ENCODE measurements around the gene RPS6KB1. TPM values are rescaled to one million over a fixed set of nuclear protein-coding genes. Genes with fewer than 3 reads are reported as not detected.
"Not testable (repeated sequence)": the region's sequence is repeated elsewhere in the genome, so short reads cannot be mapped to it uniquely, and the experiment has no call there.

Gene RPS6KB1
- total and polyA plus RNA-seq, 2 donors (not counting 1 experiment from before 2014, with no cell fraction given): 15.6 to 69.7 TPM

DNA sequence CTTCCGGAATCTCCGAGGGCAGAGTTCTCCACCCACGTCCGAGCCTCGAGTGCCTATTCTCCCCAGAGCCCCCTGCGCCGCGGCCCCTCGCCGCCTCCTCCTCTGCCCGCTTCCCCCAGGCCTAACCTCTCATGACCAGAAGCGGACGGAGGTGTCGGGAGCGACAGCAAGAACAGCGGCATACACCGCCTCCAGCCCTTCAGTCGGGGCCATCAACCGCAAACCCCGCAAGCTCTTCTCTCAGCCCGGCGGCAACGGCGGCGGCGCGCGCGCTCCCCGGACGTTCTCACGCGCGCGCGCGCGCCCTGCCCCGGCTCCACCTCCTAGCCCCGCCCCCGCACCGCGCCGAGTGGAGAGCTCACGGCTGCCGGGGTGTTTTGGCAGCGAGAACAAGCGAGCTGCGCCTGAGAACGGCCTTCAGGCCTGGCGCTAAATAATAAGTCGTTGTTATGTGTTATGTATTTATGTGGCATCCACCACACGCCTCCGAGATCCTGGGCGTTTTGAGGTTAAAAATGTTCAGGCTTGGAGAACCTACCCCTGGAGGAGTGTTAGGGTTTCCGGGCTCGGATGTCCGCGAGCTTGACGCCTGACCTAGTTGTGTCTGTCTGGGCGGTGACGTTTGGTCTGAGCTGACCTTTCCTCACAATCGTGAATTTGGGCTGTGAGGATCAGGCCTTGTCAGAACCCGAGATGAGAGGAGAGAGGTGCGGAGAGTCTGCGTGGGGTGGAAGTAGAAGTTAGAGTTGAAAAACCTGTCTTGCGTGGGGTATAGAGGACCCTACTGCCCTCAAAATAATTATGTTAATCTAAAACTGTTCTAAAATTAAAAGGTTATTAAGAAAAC is 71.8 kb downstream of the RPS6KB1 start, which contains the start of gene RNFT1:
Gene RNFT1 (minus strand): TSS at position 259 of the 847 bp plus-strand sequence. CDS start 77 bp downstream, at position 182.
- H3K27ac ChIP-seq (ENCODE audit: low read length in 2 of 2): peak within 1 kb of the TSS; percentile 77 to 91
- ATAC-seq (ENCODE audit: low read depth): peak; percentile 92
- under 1% methylated on average over 59 of the region's 67 CpGs for WGBS (ENCODE audit: insufficient coverage)
- peak within 1 kb of the TSS; percentile 95 for H3K9ac ChIP-seq (ENCODE audit: low read length)
- H3K4me3 Mint-ChIP-seq: peak within 1 kb of the TSS; percentile 94
- H3K27me3 Mint-ChIP-seq: no peaks in the 10 kb centered on the region
- H3K27me3 ChIP-seq (replicated peaks in 1 of 4; ENCODE audit: control extremely low read depth in 1 of 4, control insufficient read depth in 3 of 4, insufficient read depth in 4 of 4, low read length in 3 of 4): no peaks in the 10 kb centered on the region
- H4K20me1 ChIP-seq (ENCODE audit: control insufficient read depth, insufficient read depth, low read length, poor library complexity, severe bottlenecking): peaks cover 9% of the 10 kb centered on the region
- no peaks in the 10 kb centered on the region for H3K9me3 ChIP-seq (ENCODE audit: control extremely low read depth in 1 of 3, control insufficient read depth in 2 of 3, insufficient read depth in 1 of 3, low read length in 2 of 3)
- intact Hi-C loops (cut with micrococcal nuclease): loop anchor here (2.0 to 5.0 kb wide), 2 partner anchors 72 to 713 kb away; partner anchors contain the start of genes BCAS3, RPS6KB1 and TUBD1
- ChIA-PET POLR2A (interaction anchor here (0.8 to 1.8 kb wide), 2 partner anchors 345 to 400 kb away, joined by 3 to 4 read pairs; partner anchors contain the start of genes CLTC and DHX40), CTCF (no interaction called here)
- H3K4me1 ChIP-seq (ENCODE audit: control insufficient read depth in 2 of 2, insufficient read depth in 2 of 2, low read length in 2 of 2): peaks cover 13 to 19% of the 10 kb centered on the region in 2 donors
- H3K27ac Mint-ChIP-seq: peak within 1 kb of the TSS; percentile 95
- H3K4me2 ChIP-seq (replicated peaks; ENCODE audit: low read depth, low read length, poor library complexity, severe bottlenecking): peak within 1 kb of the TSS; percentile 95
- peak within 1 kb of the TSS; percentile 99 for H2AFZ ChIP-seq (ENCODE audit: insufficient read depth, low read depth, low read length, poor library complexity, severe bottlenecking)
- peaks cover 20% of the 10 kb centered on the region for H3K4me1 Mint-ChIP-seq
- peaks cover 0 to 2% of the 10 kb centered on the region in 2 experiments for H3K36me3 ChIP-seq (replicated peaks in 1 of 2; ENCODE audit: control extremely low read depth in 1 of 2, control insufficient read depth in 1 of 2, extremely low read depth in 1 of 2, insufficient read depth in 2 of 2, low read length in 1 of 2)
- H3K79me2 ChIP-seq (ENCODE audit: control insufficient read depth, insufficient read depth, low read length): peaks cover 21% of the 10 kb centered on the region
- no peak for TF ChIP-seq EZH2 (IDR thresholded peaks at IDR 0.05; ENCODE audit: borderline replicate concordance, insufficient read depth, low read depth, low read length, poor library complexity, severe bottlenecking)
- TF ChIP-seq, protein P1, sequence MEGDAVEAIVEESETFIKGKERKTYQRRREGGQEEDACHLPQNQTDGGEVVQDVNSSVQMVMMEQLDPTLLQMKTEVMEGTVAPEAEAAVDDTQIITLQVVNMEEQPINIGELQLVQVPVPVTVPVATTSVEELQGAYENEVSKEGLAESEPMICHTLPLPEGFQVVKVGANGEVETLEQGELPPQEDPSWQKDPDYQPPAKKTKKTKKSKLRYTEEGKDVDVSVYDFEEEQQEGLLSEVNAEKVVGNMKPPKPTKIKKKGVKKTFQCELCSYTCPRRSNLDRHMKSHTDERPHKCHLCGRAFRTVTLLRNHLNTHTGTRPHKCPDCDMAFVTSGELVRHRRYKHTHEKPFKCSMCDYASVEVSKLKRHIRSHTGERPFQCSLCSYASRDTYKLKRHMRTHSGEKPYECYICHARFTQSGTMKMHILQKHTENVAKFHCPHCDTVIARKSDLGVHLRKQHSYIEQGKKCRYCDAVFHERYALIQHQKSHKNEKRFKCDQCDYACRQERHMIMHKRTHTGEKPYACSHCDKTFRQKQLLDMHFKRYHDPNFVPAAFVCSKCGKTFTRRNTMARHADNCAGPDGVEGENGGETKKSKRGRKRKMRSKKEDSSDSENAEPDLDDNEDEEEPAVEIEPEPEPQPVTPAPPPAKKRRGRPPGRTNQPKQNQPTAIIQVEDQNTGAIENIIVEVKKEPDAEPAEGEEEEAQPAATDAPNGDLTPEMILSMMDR (IDR thresholded peaks at IDR 0.05): no peak
- H3K9me3 Mint-ChIP-seq (ENCODE audit: insufficient read depth): no peaks in the 10 kb centered on the region
- peak; percentile 93 for DNase-seq
- H3K4me3 ChIP-seq (ENCODE audit: control extremely low read depth in 1 of 5, extremely low read depth in 1 of 5, insufficient read depth in 1 of 5, low read depth in 2 of 5, low read length in 4 of 5): peak within 1 kb of the TSS; percentile 71 to 98 (median 92)

DNA sequence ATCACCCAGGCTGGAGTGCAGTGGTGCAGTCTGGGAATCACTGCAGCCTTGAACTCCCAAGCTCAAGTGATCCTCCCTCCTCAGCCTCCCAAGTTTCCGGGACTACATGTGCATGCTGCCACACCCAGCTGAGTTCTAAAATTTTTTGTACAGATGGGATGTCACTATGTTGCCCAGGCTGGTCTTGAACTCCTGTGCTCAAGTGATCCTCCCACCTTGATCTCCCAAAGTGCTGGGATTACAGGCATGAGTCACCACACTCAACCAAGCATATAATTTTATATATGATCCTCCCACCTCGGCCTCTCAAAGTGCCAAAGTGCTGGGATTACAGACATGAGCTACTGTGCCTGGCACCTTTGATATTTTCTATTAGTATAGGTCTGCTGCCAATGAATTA is 78.8 kb downstream of the RPS6KB1 start:
- CTCF ChIA-PET; DNase-seq; H3K9ac ChIP-seq (ENCODE audit: low read length); H3K4me1 ChIP-seq (ENCODE audit: control insufficient read depth in 2 of 2, insufficient read depth in 2 of 2, low read length in 2 of 2); H3K36me3 ChIP-seq (replicated peaks in 1 of 2; ENCODE audit: control extremely low read depth in 1 of 2, control insufficient read depth in 1 of 2, extremely low read depth in 1 of 2, insufficient read depth in 2 of 2, low read length in 1 of 2); H3K4me2 ChIP-seq (replicated peaks; ENCODE audit: low read depth, low read length, poor library complexity, severe bottlenecking); H2AFZ ChIP-seq (ENCODE audit: insufficient read depth, low read depth, low read length, poor library complexity, severe bottlenecking); H4K20me1 ChIP-seq (ENCODE audit: control insufficient read depth, insufficient read depth, low read length, poor library complexity, severe bottlenecking); H3K4me3 ChIP-seq (ENCODE audit: control extremely low read depth in 1 of 5, extremely low read depth in 1 of 5, insufficient read depth in 1 of 5, low read depth in 2 of 5, low read length in 4 of 5); H3K79me2 ChIP-seq (ENCODE audit: control insufficient read depth, insufficient read depth, low read length); ATAC-seq (ENCODE audit: low read depth); POLR2A ChIA-PET; H3K27ac ChIP-seq (ENCODE audit: low read length in 2 of 2); H3K4me3 Mint-ChIP-seq; H3K27me3 Mint-ChIP-seq; H3K9me3 ChIP-seq (ENCODE audit: control extremely low read depth in 1 of 3, control insufficient read depth in 2 of 3, insufficient read depth in 1 of 3, low read length in 2 of 3); H3K4me1 Mint-ChIP-seq; intact Hi-C loops (cut with micrococcal nuclease); H3K27me3 ChIP-seq (replicated peaks in 1 of 4; ENCODE audit: control extremely low read depth in 1 of 4, control insufficient read depth in 3 of 4, insufficient read depth in 4 of 4, low read length in 3 of 4); H3K27ac Mint-ChIP-seq; H3K9me3 Mint-ChIP-seq (ENCODE audit: insufficient read depth): not testable (repeated sequence)
- no CpG with 5 or more reads among the region's 2 CpGs for WGBS (ENCODE audit: insufficient coverage)

All from B cell (primary cell).